Stimulated activated CD4-positive, alpha-beta T cell treated with anti-CD3 and anti-CD28 coated beads, TNF-alpha, amount 100 ng/mL, for 24 hours (primary cell): ENCODE data around the gene AEN.
A peak's percentile ranks its signal among the peaks of the same experiment; 100 is the strongest.

Experiments
- DNase-seq, 3 experiments: peaks; one replicate each; pipeline ENCODE4 v3.0.0-alpha.2; 2020; ENCODE audit warnings: low read depth in 3 of 3

AEN gene

DNA sequence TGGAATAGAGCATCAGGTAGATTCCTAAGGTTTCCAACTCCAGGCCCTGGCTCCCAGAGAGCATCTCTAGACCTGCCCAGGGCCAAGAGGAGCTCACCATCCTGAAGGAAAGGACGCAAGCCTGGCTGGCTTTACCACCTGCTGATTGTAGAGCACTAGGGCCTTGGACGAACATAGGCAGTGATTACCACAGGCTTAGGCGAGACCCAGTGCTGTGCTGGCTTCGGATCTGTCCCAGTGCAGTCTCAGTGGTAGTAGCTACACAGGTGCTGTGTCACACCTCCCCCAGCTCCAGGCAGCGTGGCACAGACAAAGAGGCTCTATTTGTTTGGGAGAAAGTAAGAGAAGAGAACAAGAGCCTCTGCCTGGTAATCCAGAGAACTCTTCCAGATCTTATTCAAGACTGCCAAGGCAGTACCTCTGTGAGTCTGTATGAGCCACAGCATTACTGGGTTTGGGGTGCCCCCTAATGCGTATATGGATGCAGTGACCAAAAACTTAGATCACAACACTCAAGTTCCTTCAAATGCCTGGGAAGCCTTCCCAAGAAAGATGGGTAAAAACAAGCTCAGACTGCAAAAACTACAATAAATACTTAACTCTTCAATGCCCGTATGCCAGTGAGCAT lies 43.1 kb downstream of the AEN start:
- peak in 1 of 3 experiments; percentile 24 for DNase-seq

DNA sequence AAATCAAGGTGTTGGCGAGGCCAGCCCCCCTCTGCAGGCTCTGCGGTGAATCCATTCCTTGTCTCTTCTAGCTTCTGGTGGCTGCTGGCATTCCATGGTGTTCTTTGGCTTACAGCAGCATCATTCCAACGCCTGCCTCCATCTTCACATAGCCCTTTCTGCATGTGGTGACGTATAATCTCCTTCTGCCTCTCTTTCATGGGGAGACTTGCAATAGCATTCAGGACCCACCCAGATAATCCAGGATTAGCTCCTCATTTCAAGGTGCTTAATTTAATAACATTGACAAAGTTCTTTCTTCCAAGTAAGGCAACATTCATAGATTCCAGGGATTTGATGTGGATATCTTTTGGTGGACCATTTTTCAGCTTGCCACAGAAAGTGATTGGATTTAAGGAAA lies 53.5 kb downstream of the AEN start:
- DNase-seq: no peak

DNA sequence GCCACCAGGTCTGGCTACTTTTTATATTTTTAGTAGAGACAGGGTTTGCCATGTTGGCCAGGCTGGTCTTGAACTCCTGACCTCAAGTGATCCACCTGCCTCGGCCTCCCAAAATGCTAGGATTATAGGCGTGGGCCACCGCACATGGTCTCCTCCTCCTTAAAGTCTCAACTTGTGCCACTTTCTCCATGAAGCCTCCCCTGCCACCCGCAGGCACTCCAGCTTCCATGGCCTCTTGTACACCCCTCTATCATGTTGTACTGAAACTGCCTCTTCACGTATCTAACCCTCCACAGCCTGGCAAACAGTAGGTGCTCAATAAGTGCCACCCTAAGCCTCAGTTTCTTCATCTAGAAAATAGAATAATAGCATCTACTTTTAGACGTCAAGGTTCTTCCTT lies 57.6 kb downstream of the AEN start:
- DNase-seq: no peak

DNA sequence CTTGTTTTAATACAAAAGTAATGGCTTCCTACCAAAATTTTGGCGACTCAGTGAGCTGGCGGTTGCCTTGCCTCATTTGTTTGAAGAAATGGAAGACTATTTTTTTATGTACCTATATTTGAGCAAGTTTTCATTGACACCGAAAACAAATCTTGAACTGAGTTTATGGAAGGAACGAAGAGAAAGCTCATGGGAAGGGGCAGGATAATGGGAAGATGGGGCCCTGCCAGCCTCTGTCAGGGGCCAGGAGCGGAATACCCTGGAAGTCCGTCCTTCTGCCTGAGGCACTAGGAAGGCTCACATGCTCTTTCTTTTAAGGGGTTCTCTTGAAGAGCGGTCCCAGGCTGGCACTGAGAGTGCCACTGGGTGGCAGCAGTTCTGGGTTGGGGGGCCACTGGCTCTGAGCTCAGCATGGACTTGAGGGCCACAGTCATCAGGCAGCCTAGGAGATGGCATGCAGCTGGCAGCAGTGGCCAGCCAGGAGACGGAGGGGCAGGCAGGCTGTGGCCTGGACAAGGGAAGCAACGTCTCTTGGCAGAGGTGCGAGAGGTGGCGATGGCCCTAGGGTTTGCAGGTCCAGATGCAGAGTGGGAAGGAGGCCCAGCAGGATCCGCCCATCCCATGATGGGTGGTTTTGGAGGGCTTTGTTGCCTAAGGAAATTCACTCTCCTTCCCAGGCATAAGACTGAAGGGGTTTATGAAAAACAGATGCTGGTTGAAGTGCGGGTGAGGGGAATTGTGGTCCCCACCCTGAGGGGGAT lies 59.3 kb downstream of the AEN start:
- DNase-seq: no peak

DNA sequence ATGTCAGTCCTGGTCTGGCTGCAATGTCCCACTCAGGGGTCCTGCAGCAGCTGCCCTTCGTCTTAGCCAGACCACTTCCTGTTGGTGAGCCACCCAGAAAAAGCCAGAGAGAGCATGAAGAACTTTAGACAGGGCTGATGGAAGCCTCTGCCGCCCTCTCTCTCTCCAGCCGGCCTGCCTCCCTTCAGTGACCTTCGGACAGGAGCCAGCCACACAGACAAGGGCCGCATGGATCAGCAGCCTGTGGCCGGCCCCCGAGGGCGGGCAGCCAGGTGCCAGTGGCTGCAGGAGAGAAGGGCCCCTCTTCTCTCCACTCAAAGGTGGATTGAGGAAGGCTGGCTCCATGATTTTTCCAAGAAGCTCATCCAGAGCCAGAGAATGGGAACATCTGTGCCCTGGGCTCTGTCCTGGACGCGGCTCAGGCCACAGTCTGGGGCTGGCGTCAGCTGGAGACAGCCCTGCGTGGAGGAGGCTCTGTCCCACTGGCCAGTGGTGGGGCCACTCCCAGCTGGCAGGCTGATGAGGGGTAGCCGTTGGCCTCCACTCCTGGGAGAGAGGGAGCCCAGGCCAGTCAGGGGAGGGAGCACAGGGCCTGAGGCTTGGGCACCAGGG lies 60.6 kb downstream of the AEN start:
- no peak for DNase-seq
